Suppressor macrophage treated with lipopolysaccharide for 4 hours (primary cell): ENCODE data around the gene HLCS.

Experiments
- DNase-seq: peaks from one replicate; pipeline ENCODE4 v3.0.0-alpha.2; 2020

HLCS gene

GRCh38 chr21:36879827-36880226 lies 86.6 kb downstream of the HLCS start:
- no peak for DNase-seq

- DNase-seq, result no peak
Measured at GRCh38 chr21:36877741-36878140, 88.7 kb downstream of the HLCS start.

GRCh38 chr21:36874665-36875064 lies 91.8 kb downstream of the HLCS start:
- no peak for DNase-seq

GRCh38 chr21:36873513-36873912 lies 93.0 kb downstream of the HLCS start:
- DNase-seq, result no peak

GRCh38 chr21:36867291-36867905 lies 99.1 kb downstream of the HLCS start:
- no peak for DNase-seq

GRCh38 chr21:36866419-36866818 lies 100.0 kb downstream of the HLCS start:
- no peak for DNase-seq

GRCh38 chr21:36864974-36865373 lies 101.5 kb downstream of the HLCS start:
- no peak for DNase-seq

- no peak for DNase-seq
Measured at GRCh38 chr21:36863260-36863659, 103.2 kb downstream of the HLCS start.

GRCh38 chr21:36861595-36862323 lies 104.7 kb downstream of the HLCS start:
- no peak for DNase-seq

GRCh38 chr21:36860736-36861594 lies 105.5 kb downstream of the HLCS start:
- no peak for DNase-seq

- DNase-seq, result peak; percentile 81
Measured at GRCh38 chr21:36859744-36860501, 106.5 kb downstream of the HLCS start.

- DNase-seq, result no peak
Measured at GRCh38 chr21:36858320-36858957, 108.0 kb downstream of the HLCS start.

GRCh38 chr21:36856643-36857042 lies 109.8 kb downstream of the HLCS start:
- no peak for DNase-seq

- peak; percentile 43 for DNase-seq
Measured at GRCh38 chr21:36854391-36854790, 112.1 kb downstream of the HLCS start.

GRCh38 chr21:36852864-36853263 lies 113.6 kb downstream of the HLCS start:
- no peak for DNase-seq

- DNase-seq, result no peak
Measured at GRCh38 chr21:36852293-36852692, 114.2 kb downstream of the HLCS start.

- no peak for DNase-seq
Measured at GRCh38 chr21:36851121-36851520, 115.3 kb downstream of the HLCS start.

- no peak for DNase-seq
Measured at GRCh38 chr21:36850372-36850771, 116.1 kb downstream of the HLCS start.

GRCh38 chr21:36849461-36850105 lies 116.9 kb downstream of the HLCS start:
- no peak for DNase-seq

GRCh38 chr21:36848730-36849274 lies 117.7 kb downstream of the HLCS start:
- DNase-seq, result no peak

GRCh38 chr21:36847189-36847588 lies 119.3 kb downstream of the HLCS start:
- no peak for DNase-seq

GRCh38 chr21:36846631-36847030 lies 119.8 kb downstream of the HLCS start:
- no peak for DNase-seq
